Motor neuron (in vitro differentiated cells): ENCODE data around the gene PDGFRB. TPM values are rescaled to one million over a fixed set of nuclear protein-coding genes. Genes with fewer than 3 reads are reported as not detected.

ENCODE experiments used
- ATAC-seq, 8 experiments: fragments of 200-7000 bp; cut with Tn5 transposase; replicated peaks in 6 of 8; 2 replicates each; pipeline ENCODE4 v1.8.0; 2021; ENCODE audit warnings: mild to moderate bottlenecking in 8 of 8, moderate library complexity in 8 of 8
- H3K27ac ChIP-seq, 2 donors: fragments of 250-450 bp; sonication (Bioruptor Pico); 2 replicates each; pipeline ENCODE4 v1.9.0; 2021; ENCODE audit warnings: antibody characterized with exemption in 2 of 2, mild to moderate bottlenecking in 2 of 2, moderate library complexity in 1 of 2
- H3K4me1 ChIP-seq, 2 donors: fragments of 250-450 bp; sonication (Bioruptor Pico); replicated peaks in 1 of 2; 2 replicates each; pipeline ENCODE4 v1.6.1; 2021; ENCODE audit warnings: antibody characterized with exemption in 2 of 2, mild to moderate bottlenecking in 2 of 2, moderate library complexity in 1 of 2
- H3K4me3 ChIP-seq, 5 donors: fragments of 250-450 bp; sonication (Bioruptor Pico); 2 replicates each; pipeline ENCODE4 v1.9.0; 2021; ENCODE audit warnings: antibody characterized with exemption in 5 of 5, mild to moderate bottlenecking in 5 of 5, moderate library complexity in 4 of 5
- WGBS, 10 experiments: fragments of 450-650 bp; shearing (Covaris generic); methylation state at CpG; one replicate each; pipeline ENCODE4 v1.0.0; 2022; 5-methylcytosine and 5-hydroxymethylcytosine counted together
- in situ Hi-C, 9 experiments: fragments of 400-800 bp; cut with MboI; loops; one replicate each; pipeline ENCODE4 v1.15.0; 2021; ENCODE audit warnings: low sequenced_read_pairs in 9 of 9, low pct_unique_long_range_greater_than_20kb in 2 of 9; ENCODE audit not compliant: unreplicated experiment in 9 of 9
- total RNA-seq, 8 experiments: library from RNA; unstranded; fragments of 300-600 nt; gene quantifications; 2 replicates each; pipeline versions ENCODE4 v1.2.3 to v1.2.4, GENCODE V29; 2022

Gene PDGFRB
- total RNA-seq, 8 experiments from 2014 or later, result 0.38 to 42.4 (median 4.6) TPM

DNA sequence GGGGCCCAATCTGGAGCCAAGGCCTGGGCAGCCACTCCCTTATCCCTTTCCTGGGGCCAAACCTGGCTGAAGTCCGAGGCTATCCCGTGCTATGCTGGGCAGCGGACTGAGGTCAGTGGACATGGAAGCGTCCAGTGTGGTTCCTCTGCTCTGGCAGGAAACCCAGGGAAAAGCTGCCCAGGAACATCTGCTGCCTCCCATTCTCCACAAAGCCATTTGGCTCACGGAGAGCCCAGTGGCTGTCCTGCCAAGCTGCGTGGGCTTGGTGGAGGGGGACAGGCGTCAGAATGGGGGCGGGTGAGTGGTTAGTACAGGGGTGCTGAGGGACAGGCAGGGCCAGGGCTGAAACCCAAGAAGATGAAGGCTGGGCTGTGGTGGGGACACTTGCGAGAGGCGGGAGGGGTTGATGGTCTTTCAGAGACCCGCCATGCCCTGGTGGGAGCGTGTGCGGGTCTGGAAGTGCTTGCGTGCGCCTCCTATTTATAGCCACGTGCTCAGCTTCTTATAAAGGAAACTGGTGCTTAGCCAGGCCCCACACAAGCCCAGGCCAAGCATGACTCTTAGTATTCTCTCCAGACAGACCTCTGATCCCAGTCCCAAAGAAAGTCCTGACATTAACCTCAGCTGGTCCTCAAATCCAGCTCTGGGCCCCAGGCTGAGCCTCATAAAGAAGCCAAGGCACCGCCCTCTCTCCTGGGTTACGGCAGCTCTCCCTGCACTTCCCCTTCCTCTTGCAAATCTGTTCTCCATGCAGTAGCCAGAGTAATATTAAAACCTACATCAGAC lies 24.8 kb upstream of the PDGFRB start:
- H3K27ac ChIP-seq, result no peak overlapping the region
- peaks cover 5 to 6% of the 10 kb centered on the region in 2 donors for H3K4me1 ChIP-seq
- 34 to 100% (median 84%) methylated on average over 1 to 5 of the region's 18 CpGs; no CpG with 5 or more reads in 4 of the 10 experiments for WGBS, 10 experiments
- H3K4me3 ChIP-seq, result no peak overlapping the region
- in situ Hi-C loops, result no loop called here
- ATAC-seq, result peak in 3 of 8 experiments; percentile 65 to 76 (median 70)

DNA sequence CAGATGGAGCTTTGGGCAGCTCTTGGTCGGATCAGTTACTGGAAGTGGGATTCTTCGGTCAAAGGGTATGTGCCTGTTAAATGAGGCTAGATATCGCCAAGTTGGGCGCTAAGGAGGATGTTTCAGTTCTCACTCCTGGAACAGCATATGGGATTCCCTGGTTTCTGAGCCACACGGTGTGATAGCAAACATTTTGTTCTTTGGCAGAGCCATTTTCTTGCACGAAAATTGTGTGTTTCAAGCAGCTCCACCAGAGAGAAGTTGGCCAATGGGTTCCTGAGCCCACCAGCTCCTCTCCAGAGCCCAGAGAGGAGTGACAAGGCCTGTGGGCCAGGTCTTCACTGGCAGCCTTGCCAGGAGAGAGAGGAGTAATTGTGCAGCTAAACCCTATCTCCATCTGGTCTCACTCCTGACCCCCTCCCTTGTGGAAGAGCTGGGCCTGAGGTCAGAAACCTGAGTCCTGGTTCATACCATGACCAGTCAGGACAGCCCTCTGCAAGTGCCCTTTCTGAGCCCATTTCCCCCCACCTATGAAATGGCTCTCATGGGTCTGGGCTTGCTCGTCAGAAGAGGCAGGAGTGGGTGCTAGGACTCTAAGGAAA lies 23.5 kb upstream of the PDGFRB start:
- in situ Hi-C loops, result no loop called here
- Histone ChIP-seq H3K27ac (no peak overlapping the region), H3K4me3 (no peak overlapping the region), H3K4me1 (peaks cover 4% of the 10 kb centered on the region in 2 donors)
- 70 to 100% (median 85%) methylated on average over 1 to 6 of the region's 7 CpGs; no CpG with 5 or more reads in 3 of the 10 experiments for WGBS, 10 experiments
- no peak for ATAC-seq

DNA sequence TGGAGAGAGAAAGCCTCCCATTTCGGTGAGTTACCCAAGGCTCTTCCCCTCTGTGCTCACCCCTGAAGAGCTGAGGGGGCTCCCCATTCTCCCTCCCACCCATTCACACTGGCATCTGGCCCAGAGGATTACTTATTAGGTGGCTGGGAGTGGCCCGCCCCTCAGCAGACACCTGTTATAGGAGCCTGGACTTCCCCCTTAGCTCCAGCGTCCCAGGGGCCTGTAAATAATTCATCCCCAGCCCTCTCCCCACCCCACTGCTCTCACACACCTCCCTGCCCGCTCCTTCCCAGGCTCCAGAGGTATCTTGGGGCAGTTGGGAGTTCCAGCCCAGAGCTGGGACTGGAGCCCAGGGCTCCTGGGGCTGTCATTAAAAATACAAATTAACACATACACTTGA lies 22.6 kb upstream of the PDGFRB start:
- Histone ChIP-seq H3K4me3 (no peak overlapping the region), H3K4me1 (no peaks in the 10 kb centered on the region), H3K27ac (no peak overlapping the region)
- in situ Hi-C loops, result no loop called here
- no peak for ATAC-seq
- 0 to 40% methylated on average over 1 of the region's 4 CpGs; no CpG with 5 or more reads in 8 of the 10 experiments for WGBS, 10 experiments

DNA sequence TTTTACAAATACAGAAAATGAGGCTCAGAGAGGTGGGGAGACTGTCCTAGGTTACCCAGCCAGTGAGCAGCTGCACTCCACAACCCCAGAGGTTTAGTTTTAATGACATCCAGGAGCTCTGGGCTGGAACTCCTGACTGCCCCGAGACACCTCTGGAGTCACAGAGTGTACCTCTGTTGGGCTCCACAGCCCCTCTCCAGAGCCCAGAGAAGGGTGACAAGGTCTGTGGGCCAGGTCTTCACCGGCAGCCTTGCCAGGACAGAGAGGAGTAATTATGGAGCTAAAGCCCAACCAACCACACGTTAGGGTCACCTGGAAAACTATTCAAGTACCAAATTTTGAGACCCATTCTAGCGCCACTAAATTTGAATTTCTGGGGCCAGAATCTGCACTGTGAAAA lies 22.1 kb upstream of the PDGFRB start:
- in situ Hi-C loops, result no loop called here
- Histone ChIP-seq H3K4me3 (no peak overlapping the region), H3K27ac (no peak overlapping the region), H3K4me1 (no peaks in the 10 kb centered on the region)
- ATAC-seq, result no peak
- 55 to 100% (median 92%) methylated on average over 1 to 2 of the region's 4 CpGs; no CpG with 5 or more reads in 5 of the 10 experiments for WGBS, 10 experiments

DNA sequence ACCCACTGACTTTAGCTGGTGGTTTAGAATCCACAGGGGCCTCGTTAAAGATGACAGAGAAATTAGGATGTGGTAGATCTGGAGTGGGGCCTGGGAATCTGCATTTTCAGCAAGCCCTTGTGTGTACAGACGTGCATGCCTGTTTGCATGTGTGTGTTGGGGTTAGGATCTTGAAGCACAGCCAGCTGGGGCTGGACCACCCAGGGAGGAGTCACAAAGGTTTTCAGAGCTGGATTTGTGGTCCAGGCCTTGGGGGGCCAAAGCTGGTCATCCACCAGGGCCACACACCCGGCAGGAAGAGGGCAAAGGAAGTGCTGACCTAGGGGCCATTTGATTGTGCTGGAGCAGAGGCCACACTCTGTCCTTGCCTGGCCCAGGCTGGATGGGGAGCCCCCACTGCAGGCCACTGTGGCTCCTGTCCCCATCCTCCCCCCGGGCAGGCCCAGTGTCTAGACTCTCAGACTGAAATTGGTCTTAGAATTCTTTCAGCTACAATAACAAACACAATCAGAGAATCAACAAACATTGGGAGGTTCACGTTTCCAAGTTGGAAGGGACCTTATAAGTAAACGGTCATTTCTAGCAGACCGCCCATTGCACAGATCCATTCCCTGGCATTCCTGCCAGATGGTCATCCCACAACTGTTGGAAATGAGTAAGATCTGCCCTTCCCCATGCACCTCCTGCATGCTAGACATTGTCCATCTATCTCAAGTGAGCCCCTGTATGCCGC lies 21.3 kb upstream of the PDGFRB start:
- in situ Hi-C loops, result no loop called here
- Histone ChIP-seq H3K4me3 (no peak overlapping the region), H3K4me1 (no peaks in the 10 kb centered on the region), H3K27ac (no peak overlapping the region)
- no peak for ATAC-seq
- 7 to 100% (median 67%) methylated on average over 1 to 3 of the region's 8 CpGs; no CpG with 5 or more reads in 4 of the 10 experiments for WGBS, 10 experiments

DNA sequence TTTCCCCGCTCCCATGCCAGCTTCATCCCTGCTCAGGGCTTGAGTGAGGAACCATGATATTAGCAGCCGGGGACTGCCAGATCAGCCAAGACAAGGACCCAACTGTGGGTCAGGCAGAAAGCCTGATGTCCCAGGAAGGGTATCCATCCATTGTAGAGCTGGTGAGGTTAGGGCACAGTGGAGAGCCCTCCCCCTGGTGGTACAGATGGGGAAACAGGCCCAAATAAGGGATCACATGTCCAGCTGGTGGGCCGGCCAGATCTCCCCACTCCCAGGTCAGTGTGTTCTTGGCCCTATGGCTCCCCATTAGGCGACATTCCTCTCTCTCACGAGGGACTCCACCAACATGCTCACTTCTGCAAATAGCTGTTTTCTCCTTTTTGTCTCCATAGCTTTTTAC lies 19.9 kb upstream of the PDGFRB start:
- no peak overlapping the region for H3K4me3 ChIP-seq
- no peaks in the 10 kb centered on the region for H3K4me1 ChIP-seq
- 17 to 100% (median 60%) methylated on average over 1 to 3 of the region's 5 CpGs; no CpG with 5 or more reads in 2 of the 10 experiments for WGBS, 10 experiments
- ATAC-seq, result peak in 3 of 8 experiments; percentile 37 to 94 (median 47)
- in situ Hi-C loops, result no loop called here
- H3K27ac ChIP-seq, result no peak overlapping the region

DNA sequence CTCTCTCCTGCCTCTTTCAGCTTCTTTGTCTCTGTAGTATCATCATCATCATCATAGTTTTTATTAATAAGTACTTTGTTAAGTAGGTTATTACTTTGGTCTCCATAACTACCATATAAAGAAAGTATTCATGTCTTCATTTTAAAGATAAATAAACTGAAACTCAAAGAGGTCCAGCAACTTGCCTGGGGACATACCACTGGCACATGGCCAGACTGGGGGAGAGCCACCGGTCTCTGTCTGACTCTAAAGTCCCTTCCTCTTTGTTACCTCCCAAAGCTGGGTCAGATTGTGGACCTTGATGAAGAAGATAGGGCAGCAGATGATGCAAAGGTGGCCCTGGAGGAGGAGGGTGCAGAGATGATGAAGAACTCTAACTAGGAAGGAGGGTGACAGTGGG lies 19.4 kb upstream of the PDGFRB start:
- Histone ChIP-seq H3K4me3 (no peak overlapping the region), H3K27ac (no peak overlapping the region), H3K4me1 (no peaks in the 10 kb centered on the region)
- in situ Hi-C loops, result no loop called here
- ATAC-seq, result no peak
- WGBS, 10 experiments, result 50 to 100% (median 90%) methylated on average over 1 of the region's 1 CpG; no CpG with 5 or more reads in 4 of the 10 experiments

DNA sequence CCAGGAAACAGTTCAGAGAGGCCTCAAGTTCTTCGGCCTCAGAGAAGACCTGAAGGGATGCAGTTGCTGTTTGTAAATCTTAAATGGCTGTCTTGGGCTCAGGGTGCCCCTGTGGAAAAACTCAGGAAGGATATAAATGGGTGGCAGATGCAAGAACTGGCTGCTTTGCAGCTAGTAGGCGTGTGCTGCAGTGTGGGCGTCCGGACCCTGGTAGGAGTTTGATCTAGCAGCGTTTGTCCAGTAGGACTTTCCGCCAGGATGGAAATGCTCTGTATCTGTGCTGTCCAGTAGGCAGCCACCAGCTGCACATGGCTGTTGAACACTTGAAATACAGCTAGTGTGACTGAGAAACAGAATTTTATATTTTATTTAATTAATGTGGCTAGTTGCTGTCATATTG lies 18.6 kb upstream of the PDGFRB start:
- in situ Hi-C loops, result loop anchor here in 1 of 9 experiments (25.0 kb wide), 1 partner anchor 163 kb away; no protein-coding TSS in a partner anchor
- ATAC-seq, result no peak

DNA sequence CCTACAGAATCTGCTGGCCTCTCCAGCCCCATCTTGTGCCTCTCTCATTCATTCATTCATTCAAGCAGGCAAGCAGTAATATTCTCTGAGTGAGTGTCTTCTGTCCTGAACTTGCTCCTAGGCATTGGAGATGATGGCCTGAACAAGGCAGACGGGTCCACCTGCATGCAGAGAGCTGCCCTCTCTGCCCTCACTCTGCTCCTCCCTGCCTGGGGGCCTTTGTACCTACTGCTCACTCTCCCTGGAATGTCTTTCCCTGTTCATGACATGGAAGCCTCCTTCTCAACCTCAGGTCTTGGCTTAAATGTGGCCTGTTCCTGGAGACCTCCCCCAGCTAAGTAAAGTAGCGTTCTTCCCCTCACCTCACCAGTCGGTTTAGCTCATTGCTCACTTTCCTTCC lies 17.5 kb upstream of the PDGFRB start:
- in situ Hi-C loops, result loop anchor here in 1 of 9 experiments (25.0 kb wide), 1 partner anchor 164 kb away; no protein-coding TSS in a partner anchor
- no peak for ATAC-seq
- H3K4me1 ChIP-seq, result peaks cover 0 to under 1% of the 10 kb centered on the region in 2 donors
- no peak overlapping the region for H3K27ac ChIP-seq
- no peak overlapping the region for H3K4me3 ChIP-seq
- 79 to 96% (median 80%) methylated on average over 1 to 3 of the region's 3 CpGs; no CpG with 5 or more reads in 5 of the 10 experiments for WGBS, 10 experiments

More for the DNA sequence above, 18.6 kb upstream of the PDGFRB start:
- Histone ChIP-seq H3K4me1 (no peaks in the 10 kb centered on the region), H3K4me3 (no peak overlapping the region), H3K27ac (no peak overlapping the region)
- 54 to 100% (median 89%) methylated on average over 1 to 5 of the region's 6 CpGs; no CpG with 5 or more reads in 3 of the 10 experiments for WGBS, 10 experiments

DNA sequence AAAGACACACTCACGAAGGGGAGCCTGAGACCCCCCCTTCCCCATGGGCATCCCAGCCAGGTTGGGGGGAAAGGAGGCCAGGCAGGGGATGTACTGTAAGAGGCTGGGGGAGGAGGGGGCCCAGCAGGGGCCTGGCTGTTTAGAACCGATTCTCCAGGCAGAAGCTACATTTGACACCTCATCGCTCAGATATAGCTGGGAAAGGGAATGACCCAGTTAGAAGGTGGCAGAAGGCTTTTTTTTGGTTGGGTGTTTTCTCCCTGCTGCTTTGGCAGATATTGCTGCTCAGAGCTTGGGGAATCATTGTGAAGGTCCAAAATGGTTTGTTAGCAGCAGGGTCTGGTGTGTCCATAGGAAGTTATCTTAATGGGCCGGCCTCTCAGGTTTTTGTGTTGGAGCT lies 16.9 kb upstream of the PDGFRB start:
- no peak overlapping the region for H3K27ac ChIP-seq
- no peak for ATAC-seq
- 100% methylated on average over 1 to 2 of the region's 4 CpGs; no CpG with 5 or more reads in 7 of the 10 experiments for WGBS, 10 experiments
- H3K4me3 ChIP-seq, result no peak overlapping the region
- peaks cover 0 to 7% of the 10 kb centered on the region in 2 donors for H3K4me1 ChIP-seq
- in situ Hi-C loops, result loop anchor here in 1 of 9 experiments (25.0 kb wide), 1 partner anchor 165 kb away; no protein-coding TSS in a partner anchor

DNA sequence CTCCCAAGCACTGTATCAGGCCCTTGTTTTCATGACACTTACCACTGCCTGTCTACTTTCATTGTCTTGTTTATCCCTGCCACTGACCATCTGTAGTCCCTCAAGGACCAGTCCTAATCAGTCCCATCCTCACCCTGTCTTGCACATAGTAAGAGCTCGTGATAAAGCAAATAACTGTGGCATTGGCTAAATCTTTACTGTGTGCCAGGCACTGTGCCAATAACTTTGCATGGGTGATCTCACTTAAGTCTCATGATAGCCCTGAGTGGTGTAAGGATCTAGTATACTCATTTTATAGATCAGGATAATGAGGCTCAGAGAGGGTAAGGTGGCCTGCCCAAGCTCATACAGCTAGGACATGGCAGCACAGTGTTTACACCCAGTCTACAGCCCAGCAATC lies 16.5 kb upstream of the PDGFRB start:
- H3K4me1 ChIP-seq, result peaks cover 4 to 10% of the 10 kb centered on the region in 2 donors
- 20 to 100% (median 68%) methylated on average over 1 of the region's 1 CpG; no CpG with 5 or more reads in 6 of the 10 experiments for WGBS, 10 experiments
- no peak overlapping the region for H3K4me3 ChIP-seq
- peak in 2 of 8 experiments; percentile 19 to 65 for ATAC-seq
- no peak overlapping the region for H3K27ac ChIP-seq
- in situ Hi-C loops, result loop anchor here in 1 of 9 experiments (25.0 kb wide), 1 partner anchor 165 kb away; no protein-coding TSS in a partner anchor

DNA sequence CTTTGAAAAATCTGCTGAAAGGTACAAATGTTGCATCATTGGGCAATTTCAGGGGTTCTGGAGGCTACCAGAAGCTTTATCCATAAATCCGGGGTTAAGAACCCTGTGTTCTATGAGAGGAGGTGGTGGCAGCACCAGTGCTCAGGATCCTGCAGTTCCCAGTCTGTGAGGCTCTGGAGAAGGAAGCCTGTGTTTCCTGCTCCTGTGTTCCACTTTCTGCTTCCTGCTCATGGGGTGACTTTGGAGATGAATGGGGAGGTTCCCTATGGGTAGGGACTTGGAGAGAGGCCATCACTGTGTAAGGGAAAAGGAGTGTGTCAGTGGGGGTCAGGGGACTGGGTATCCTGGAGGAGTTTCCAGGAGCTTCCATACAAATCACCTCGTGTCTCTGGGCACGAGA lies 13.2 kb upstream of the PDGFRB start:
- ATAC-seq, result no peak
- in situ Hi-C loops, result loop anchor here in 1 of 9 experiments (25.0 kb wide), 1 partner anchor 168 kb away; no protein-coding TSS in a partner anchor
- peaks cover 20 to 27% of the 10 kb centered on the region in 2 donors for H3K4me1 ChIP-seq
- no peak overlapping the region for H3K27ac ChIP-seq
- WGBS, 10 experiments, result 0 to 54% (median 25%) methylated on average over 1 to 3 of the region's 3 CpGs; no CpG with 5 or more reads in 4 of the 10 experiments
- no peak overlapping the region for H3K4me3 ChIP-seq
